ENCODE data around the gene MORC4.
"Not testable (repeated sequence)": the region's sequence is repeated elsewhere in the genome, so short reads cannot be mapped to it uniquely, and the experiment has no call there.

Gene MORC4

GRCh38 chrX:107000013-107000515, at the start of gene MORC4:
Gene MORC4, minus strand, starts transcription at chrX:107000212. Its CDS starts 243 bp downstream, at chrX:106999969.
- DNase-seq (ENCODE audit: low spot score) = peak; percentile 79
- no peak for FAIRE-seq

- no peak for FAIRE-seq
- DNase-seq (ENCODE audit: low spot score) = no peak
These were observed 47.6 kb upstream of the MORC4 start for GRCh38 chrX:107047622-107048021.

DNA sequence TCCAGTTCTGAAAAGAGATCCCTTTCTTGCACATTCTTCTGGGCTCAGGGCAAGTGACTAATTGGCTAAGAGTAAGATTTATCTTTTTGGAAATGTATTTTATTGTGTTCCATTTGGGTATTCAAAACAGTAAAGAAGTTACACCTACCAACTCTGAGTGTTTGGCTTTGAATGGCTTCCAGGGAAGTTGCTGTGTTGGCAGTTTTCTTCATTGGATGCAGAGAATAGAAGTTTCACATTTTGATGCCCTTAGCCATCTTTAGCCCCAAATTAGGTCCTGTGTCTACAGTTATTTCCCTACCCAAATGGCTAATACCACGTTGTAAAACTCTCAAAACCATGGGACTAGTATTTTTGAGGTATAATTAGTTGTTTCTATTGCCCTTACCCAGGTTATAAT, 29.7 kb upstream of the MORC4 start:
- no peak for DNase-seq (ENCODE audit: low spot score)

DNA sequence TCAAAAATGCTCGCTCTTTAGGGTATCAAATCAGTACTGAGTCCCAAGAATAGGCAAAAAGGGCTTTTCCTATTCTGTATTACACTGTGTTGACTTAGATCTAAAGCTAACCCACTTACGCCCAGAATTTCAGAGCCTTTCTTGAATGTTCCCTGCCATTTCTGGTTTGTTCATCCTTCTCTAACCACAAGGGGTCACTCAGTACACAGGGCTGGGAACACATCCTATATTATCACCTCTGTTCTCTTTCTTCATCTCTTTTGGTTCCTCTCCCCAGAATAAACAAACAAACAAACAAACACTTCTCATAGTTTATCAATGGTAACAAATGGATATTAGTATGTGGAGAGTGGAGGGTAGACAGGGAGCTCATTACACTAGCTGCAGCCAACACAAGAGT, 25.5 kb upstream of the MORC4 start:
- DNase-seq (ENCODE audit: low spot score) = peak; percentile 22

More for the DNA sequence above, 29.7 kb upstream of the MORC4 start:
- no peak for FAIRE-seq

GRCh38 chrX:107014936-107015335, 14.9 kb upstream of the MORC4 start:
- no peak for FAIRE-seq
- no peak for DNase-seq (ENCODE audit: low spot score)

More for the DNA sequence above, 25.5 kb upstream of the MORC4 start:
- FAIRE-seq = peak; percentile 47

GRCh38 chrX:107008034-107008433, 8.0 kb upstream of the MORC4 start:
- FAIRE-seq = no peak
- no peak for DNase-seq (ENCODE audit: low spot score)

DNA sequence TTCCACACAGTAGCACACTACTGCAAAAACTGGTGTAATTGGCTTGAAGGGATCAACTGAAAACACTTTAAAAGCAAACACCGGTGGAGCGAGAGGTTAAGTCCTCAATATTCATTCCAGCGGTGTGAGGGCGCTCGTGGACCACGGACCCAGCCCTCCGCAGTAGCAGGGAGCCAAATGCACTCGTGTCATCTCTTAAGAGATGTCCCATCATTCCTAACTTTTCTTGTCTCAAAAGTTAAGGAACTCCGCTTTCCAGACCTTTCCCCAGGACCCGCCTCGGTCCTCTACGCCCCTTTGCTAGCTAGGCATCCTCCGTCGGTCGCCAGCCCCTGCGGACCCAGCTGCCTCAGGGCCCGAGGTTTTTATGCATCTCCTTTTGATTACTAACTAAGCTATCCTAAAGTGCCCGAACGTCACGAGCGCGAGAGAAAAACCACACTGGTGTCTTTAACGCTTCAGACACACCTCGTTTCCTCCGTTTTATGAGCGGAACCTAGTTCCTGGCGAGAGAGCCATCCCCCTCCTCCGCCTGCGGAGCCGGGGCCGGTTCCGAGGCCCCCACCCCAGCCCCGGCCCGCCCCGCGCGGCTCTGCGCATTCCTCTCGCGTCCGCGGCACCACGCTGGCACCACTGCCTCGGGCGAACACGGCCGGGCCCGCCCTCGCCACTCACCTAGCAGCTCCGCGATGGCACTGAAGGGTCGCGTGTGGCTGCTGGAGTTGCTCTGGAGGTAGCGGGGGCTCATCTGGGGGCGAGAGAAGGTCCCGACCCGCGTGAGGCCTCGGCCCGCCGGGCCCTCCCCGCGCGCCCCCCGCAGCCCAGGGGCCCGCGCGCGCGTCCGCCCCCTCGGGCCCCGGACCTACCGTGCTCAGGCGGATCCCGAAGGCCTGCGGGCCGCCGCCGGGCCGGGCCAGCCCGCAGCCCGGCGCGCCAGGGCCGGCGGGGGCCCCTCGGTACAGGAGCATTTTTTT, 723 bp downstream of the MORC4 start:
- FAIRE-seq (peak; percentile 37), DNase-seq (ENCODE audit: low spot score) (peak; percentile 28)

- FAIRE-seq = no peak
These were observed 2.4 kb downstream of the MORC4 start for GRCh38 chrX:106997611-106998010.

DNA sequence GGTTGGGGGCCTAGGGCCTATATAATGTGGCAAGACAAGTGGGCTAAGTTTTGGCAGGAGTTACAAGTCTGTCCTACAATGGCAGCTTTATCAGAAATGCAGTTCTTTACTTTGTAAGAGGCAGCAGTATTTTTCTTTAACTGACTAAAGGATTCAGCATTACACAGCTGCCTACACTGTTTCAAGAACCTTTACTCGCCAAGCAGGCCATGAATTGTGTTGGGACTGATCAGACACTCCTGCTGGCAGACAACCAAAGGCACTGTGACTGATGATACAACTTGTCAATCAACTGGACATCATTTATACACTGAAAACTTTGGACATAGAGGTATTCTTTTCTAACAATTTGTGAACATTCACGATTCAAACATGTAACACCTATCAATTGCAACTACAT, 4.3 kb downstream of the MORC4 start:
- no peak for DNase-seq (ENCODE audit: low spot score)
- FAIRE-seq = no peak

More at GRCh38 chrX:106997611-106998010, 2.4 kb downstream of the MORC4 start:
- DNase-seq (ENCODE audit: low spot score) = no peak

GRCh38 chrX:106987488-106987887, 12.5 kb downstream of the MORC4 start:
- no peak for DNase-seq (ENCODE audit: low spot score)
- FAIRE-seq = no peak

DNA sequence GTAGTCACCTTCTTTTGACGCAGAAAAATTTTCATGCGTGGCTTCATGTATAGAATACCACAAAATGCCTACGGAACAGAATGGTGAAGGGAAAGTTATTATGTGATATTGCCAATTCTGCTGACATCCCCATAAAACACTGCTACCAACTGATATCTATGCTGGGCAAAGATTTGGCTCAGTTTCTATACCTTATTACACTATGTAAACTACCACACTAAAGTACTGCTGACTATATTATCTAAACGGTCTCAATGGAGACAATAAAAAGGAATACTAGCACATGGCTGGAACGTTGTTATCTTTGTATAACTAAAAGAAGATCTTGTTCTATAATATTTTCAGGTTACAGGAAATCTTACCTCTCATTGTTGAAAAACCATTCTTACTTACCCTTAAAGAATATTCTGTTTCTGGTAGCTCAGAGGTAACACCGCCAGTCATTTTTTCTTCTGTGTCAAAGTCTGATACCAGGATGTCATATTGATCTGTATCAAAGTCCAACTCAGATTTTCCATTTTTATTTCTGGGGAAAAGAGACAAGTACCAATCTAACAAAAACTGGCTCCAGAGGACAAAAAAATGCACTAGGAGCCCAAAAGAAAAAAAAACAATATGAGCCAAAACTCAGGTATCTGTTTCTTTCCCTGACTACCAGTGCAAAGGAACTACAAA, 18.9 kb downstream of the MORC4 start:
- no peak for DNase-seq (ENCODE audit: low spot score)
- no peak for FAIRE-seq

DNA sequence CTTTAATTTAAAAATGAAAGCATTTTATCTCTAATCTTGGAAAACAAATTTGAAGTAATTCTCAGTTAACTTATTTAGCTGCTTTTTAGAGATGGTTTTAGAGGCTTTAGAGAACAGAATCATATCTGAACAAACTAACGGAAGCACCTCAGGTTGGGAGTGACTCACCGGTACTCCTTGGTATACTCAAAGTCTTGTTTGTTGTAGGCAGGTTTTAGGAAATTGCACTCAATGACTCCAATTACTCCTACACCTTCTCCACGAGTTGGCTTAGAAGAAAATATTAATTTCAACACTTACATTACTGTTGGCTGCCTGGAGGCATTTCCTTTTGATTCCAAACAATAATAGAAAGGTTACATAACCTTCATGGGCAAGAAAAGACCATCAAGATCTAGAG, 23.6 kb downstream of the MORC4 start:
- no peak for FAIRE-seq
- no peak for DNase-seq (ENCODE audit: low spot score)

DNA sequence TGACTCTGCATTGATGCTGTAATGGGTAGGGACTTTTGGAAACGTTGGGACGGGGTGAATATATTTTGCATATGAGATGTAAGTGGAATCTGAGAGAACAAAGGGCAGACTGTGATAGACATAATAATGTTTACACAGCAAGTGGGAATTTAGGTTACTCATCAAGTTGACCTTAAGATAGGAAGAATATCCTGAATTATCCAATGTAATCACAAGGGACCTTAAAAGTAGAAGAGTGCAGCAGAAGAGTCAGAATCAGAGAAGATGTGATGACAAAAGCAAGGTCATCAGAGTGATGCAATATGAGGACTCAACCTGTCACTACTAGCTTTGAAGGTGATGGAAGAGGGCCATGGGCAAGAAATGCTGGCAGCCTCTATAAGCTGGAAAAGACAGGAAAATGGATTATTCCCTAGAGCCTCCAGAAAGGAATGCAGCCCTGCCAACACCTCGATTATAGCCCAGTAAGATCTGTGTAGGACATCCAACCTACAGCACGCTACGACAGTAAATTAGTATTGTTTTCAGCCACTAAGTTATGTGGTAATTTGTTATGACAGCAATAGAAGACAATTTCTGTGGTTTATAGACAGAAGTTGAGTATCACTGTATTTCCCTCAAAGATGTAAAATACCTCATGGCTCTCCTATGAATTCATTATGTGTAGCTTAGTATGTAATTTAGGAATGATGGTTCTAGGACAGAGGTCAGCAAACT, 26.4 kb downstream of the MORC4 start:
- no peak for FAIRE-seq
- DNase-seq (ENCODE audit: low spot score) = no peak

- DNase-seq (ENCODE audit: low spot score) (no peak), FAIRE-seq (no peak)
These were observed 27.1 kb downstream of the MORC4 start for GRCh38 chrX:106972896-106973295.

DNA sequence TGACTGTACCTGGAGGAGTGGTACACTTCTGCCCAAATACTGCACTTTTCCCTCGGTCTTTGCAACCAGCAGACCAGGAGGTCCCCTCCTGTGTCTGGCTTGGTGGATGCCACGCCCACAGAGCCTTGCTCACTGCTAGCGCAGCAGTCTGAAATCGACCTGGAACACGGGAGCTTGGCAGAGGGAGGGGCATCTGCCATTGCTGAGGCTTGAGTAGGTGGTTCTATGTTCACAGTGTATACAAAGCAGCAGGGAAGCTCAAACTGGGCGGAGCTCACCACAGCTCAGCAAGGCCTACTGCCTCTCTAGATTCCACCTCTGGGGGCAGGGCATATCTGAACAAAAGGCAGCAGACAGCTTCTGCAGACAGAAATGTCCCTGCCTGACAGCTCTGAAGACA, 33.5 kb downstream of the MORC4 start:
- FAIRE-seq; DNase-seq (ENCODE audit: low spot score): not testable (repeated sequence)

DNA sequence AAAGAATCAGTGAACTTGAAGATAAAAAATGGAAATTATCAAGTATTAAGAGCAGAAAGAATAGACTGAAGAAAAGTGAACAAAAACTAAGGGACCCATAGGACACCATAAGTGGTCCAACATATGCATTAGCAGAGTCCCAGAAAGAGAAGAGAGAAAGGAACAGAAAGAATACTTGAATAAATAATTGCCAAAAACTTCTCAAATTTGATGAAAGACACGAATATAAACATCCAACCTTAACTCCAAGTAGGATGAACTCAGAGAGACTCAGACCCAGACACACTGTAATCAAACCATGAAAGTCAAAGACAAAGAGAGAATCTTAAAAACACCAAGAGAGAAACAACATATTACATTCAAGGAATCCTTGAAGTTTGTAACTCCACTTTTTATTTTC, 35.7 kb downstream of the MORC4 start:
- no peak for DNase-seq (ENCODE audit: low spot score)
- FAIRE-seq = no peak

DNA sequence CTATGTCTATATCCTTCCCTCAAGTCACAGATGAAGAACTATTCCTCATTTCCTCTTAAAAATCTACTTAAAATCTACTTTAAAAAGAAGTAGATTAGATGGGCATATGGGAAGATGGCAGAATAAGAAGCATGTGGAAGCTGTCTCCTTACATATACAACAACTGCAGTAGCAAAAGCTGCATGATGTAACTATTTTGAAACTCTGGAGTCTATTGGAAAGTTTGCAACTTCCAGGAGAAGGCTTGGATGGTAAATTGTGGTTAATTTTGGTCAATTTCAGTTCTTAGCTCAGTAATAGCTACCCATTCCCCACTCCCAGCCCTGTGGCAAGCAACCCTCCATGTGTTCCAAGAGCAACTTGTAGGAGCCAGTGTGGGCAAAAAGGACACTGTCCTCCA, 36.9 kb downstream of the MORC4 start:
- FAIRE-seq (no peak), DNase-seq (ENCODE audit: low spot score) (no peak)

DNA sequence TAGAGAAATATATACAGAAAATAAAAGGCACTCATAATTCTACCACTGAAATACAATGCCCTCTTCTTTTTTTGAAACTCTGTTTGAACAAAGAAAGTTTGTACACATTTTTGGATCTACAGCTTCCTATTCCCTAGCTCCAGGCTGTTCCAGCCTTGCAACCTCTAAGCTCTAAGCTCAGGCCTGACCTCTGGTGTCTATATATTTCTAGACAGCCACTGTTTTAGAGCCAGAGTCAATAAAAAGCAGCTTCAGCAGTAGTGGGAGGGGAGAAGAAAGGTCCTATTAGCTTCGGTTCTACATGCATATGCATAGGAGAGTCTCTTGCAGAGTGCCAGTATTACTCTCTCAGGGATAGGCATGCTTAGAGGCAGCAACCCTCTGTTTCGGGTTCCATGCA, 40.1 kb downstream of the MORC4 start:
- FAIRE-seq (no peak), DNase-seq (ENCODE audit: low spot score) (peak; percentile 7)

- no peak for DNase-seq (ENCODE audit: low spot score)
- FAIRE-seq = no peak
These were observed 42.2 kb downstream of the MORC4 start for GRCh38 chrX:106957856-106958255.

GRCh38 chrX:106955004-106955772, 44.8 kb downstream of the MORC4 start:
- no peak for DNase-seq (ENCODE audit: low spot score)

GRCh38 chrX:106954041-106954440, 46.0 kb downstream of the MORC4 start:
- DNase-seq (ENCODE audit: low spot score) (no peak), FAIRE-seq (no peak)

More at GRCh38 chrX:106955004-106955772, 44.8 kb downstream of the MORC4 start:
- FAIRE-seq = no peak

Data from RCC 7860 (cell line).